ENCODE data around the gene KCTD17.

GRCh38 chr22:37051391-37052385, at the start of gene KCTD17:
- TF ChIP-seq CTCF (IDR thresholded peaks at IDR 0.05 in 4 of 5, conservative IDR thresholded peaks at IDR 0.05 in 1 of 5) (no peak), POLR2A (IDR thresholded peaks at IDR 0.05) (peak in 1 of 2 donors; percentile 23)
